NCI-H748 (cell line): ENCODE measurements around the gene LLCFC1.
"Not testable (repeated sequence)": the region's sequence is repeated elsewhere in the genome, so short reads cannot be mapped to it uniquely, and the experiment has no call there.

Source experiments
- DNase-seq: peaks from one replicate; lab custom pipeline; 2025; ENCODE audit not compliant: unreplicated experiment; lab: John Stamatoyannopoulos, UW

Gene LLCFC1

GRCh38 chr7:142978402-142978801 is 39.1 kb downstream of the LLCFC1 start:
- DNase-seq = not testable (repeated sequence)

- no peak for DNase-seq
Observed at GRCh38 chr7:142983825-142984224, 44.5 kb downstream of the LLCFC1 start.

GRCh38 chr7:142984297-142984696 is 45.0 kb downstream of the LLCFC1 start:
- DNase-seq = no peak
